ENCODE measurements around the gene DHDDS.

GRCh38 chr1:26410706-26411623 is 21.2 kb upstream of the DHDDS start, which contains the start of gene LIN28A:
- TF ChIP-seq POLR2A (IDR thresholded peaks at IDR 0.05), result no peak
- no peak for TF ChIP-seq CTCF (IDR thresholded peaks at IDR 0.05)
